Measurements from ENCODE around the gene OXCT1.

OXCT1 gene

GRCh38 chr5:41762426-41762825 is 107.8 kb downstream of the OXCT1 start:
- TF ChIP-seq, protein P1, sequence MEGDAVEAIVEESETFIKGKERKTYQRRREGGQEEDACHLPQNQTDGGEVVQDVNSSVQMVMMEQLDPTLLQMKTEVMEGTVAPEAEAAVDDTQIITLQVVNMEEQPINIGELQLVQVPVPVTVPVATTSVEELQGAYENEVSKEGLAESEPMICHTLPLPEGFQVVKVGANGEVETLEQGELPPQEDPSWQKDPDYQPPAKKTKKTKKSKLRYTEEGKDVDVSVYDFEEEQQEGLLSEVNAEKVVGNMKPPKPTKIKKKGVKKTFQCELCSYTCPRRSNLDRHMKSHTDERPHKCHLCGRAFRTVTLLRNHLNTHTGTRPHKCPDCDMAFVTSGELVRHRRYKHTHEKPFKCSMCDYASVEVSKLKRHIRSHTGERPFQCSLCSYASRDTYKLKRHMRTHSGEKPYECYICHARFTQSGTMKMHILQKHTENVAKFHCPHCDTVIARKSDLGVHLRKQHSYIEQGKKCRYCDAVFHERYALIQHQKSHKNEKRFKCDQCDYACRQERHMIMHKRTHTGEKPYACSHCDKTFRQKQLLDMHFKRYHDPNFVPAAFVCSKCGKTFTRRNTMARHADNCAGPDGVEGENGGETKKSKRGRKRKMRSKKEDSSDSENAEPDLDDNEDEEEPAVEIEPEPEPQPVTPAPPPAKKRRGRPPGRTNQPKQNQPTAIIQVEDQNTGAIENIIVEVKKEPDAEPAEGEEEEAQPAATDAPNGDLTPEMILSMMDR (conservative IDR thresholded peaks at IDR 0.05), result no peak
- no peak for TF ChIP-seq ZFX (IDR thresholded peaks at IDR 0.05)
- H3K27ac ChIP-seq, result no peak overlapping the region

DNA sequence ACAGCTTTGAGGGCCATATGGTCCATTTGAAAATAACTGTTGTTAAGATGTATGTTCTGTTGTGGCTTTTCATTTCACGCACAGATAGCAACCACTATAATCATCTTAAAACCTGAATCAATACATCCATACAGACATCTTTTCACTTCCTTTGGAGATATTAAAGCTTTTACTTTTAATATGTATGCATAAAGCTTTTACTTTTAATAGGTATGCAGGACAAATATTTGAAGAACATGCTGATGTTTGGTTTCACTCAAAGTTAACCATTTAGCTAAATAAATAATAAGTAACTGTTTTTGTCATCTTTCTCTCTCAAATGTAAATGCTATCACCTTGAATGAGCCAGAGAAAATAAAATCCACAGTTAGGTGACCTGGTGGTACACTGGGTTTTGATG is 108.6 kb downstream of the OXCT1 start:
- TF ChIP-seq ZFX (IDR thresholded peaks at IDR 0.05), result no peak
- TF ChIP-seq, protein P1 (conservative IDR thresholded peaks at IDR 0.05), result no peak
- H3K27ac ChIP-seq, result no peak overlapping the region

DNA sequence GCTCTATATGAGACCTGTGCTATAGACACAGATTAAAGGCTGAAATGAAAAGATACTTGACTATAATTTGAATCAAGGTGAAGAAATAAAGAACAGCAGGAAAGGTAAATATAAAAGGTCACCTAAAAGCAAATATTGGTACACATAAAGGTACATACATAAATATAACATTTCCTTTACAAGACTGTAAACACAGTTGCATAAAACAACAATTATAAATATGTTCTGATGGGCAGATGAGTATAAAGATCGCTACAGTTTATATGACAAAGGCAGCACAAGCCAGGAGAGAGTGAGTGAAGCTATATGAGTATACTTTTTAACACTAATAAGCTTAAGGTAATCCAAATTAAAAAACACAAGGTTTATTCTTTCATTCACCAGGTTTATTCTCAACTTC is 114.5 kb downstream of the OXCT1 start:
- TF ChIP-seq, protein P1 (conservative IDR thresholded peaks at IDR 0.05), result no peak
- no peak for TF ChIP-seq ZFX (IDR thresholded peaks at IDR 0.05)
- no peak overlapping the region for H3K27ac ChIP-seq

DNA sequence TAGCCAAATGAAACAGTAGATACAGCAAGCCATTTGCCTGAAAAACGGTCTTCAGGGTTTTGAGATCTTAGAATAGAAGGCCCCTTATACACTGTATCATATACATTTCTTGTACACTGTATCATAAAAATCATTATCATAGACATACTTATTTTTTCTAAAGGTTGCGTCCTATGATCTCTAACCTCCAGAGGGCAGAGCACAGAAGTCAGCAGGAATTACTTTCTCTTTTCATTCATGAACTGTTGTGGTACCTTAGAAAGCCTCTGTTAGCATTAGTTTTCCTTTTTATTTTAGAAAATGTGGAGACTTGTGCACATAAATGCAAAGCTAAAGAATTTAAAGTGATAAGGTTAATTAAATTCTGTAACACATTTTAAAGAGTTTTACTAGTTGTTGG is 115.4 kb downstream of the OXCT1 start:
- TF ChIP-seq, protein P1 (conservative IDR thresholded peaks at IDR 0.05), result peak; percentile 78
- TF ChIP-seq ZFX (IDR thresholded peaks at IDR 0.05), result no peak
- no peak overlapping the region for H3K27ac ChIP-seq

- H3K27ac ChIP-seq, result no peak overlapping the region
- no peak for TF ChIP-seq ZFX (IDR thresholded peaks at IDR 0.05)
- TF ChIP-seq, protein P1 (conservative IDR thresholded peaks at IDR 0.05), result no peak
Measured at GRCh38 chr5:41751867-41752266, 118.4 kb downstream of the OXCT1 start.

DNA sequence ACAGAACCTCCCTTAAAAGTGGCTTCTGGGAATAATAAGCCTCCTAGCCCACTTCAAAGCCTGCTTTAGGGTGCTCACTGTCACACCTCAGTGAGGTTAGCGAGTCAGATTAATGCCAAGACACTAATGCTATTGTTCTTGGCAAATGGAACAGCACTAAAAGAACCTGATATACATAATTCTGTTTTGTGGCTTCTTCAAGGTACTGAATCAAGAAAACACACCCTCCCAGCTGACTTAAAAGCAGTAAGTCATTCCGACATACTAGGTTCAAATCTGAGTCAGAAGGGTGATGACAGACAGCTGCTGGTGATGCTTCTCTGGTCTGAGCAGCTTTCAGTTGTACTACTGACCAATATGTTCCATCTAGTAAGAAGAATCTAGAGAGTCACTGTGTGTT is 121.6 kb downstream of the OXCT1 start:
- H3K27ac ChIP-seq, result no peak overlapping the region
- TF ChIP-seq ZFX (IDR thresholded peaks at IDR 0.05), result no peak
- TF ChIP-seq, protein P1 (conservative IDR thresholded peaks at IDR 0.05), result no peak

GRCh38 chr5:41747708-41748107 is 122.5 kb downstream of the OXCT1 start:
- TF ChIP-seq, protein P1 (conservative IDR thresholded peaks at IDR 0.05), result no peak
- no peak for TF ChIP-seq ZFX (IDR thresholded peaks at IDR 0.05)
- H3K27ac ChIP-seq, result no peak overlapping the region
